ENCODE results near the gene ABLIM3.
A peak's percentile ranks its signal among the peaks of the same experiment; 100 is the strongest.

The ABLIM3 gene

DNA sequence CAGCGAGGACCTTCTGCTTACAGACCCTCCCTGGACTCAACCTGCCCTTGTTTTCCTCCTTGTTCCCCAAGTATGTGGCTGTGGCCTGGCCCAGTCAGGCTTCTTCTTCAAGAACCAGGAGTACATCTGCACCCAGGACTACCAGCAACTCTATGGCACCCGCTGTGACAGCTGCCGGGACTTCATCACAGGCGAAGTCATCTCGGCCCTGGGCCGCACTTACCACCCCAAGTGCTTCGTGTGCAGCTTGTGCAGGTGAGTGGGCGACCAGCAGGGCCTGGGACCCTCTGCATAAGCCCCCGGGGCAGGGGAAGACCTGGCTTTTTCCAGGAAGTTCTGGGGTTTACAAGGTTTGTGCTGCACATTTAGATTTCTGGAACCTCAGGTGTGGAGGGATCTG lies 56.9 kb downstream of the ABLIM3 start:
- CTCF ChIA-PET = interaction anchor here (1.1 kb wide), 1 partner anchor 45 kb away, joined by 3 read pairs; no protein-coding TSS in a partner anchor

DNA sequence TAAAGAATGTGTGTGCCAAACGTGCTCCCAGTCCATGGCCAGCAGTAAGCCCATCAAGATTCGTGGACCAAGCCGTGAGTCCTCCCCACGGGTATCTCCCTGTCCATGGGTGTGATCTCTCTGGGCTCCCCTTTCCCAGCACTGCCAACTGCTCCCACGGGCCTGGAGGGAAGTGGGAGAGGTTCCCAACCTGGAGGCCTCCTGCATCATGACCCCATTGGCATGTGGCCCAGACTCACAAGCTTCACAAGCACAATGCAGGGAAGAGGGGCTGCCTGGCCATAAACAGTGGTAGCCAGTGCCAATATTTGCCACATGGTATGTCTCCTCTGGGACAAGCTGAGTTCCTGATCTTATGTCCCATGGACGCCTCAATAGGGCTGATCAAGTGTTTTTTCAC lies 59.1 kb downstream of the ABLIM3 start:
- no peak for DNase-seq (ENCODE audit: extremely low spot score)
- ChIA-PET POLR2A (no interaction called here), CTCF (no interaction called here)

More for the DNA sequence above, 56.9 kb downstream of the ABLIM3 start:
- no peak for TF ChIP-seq ARNT (IDR thresholded peaks at IDR 0.05)
- TF ChIP-seq ELF4 (IDR thresholded peaks at IDR 0.05) = no peak
- TF ChIP-seq FOXM1 (IDR thresholded peaks at IDR 0.05; ENCODE audit: borderline replicate concordance) = no peak
- no peak for TF ChIP-seq L3MBTL2 (conservative IDR thresholded peaks at IDR 0.05)
- no peak for TF ChIP-seq BHLHE40 (IDR thresholded peaks at IDR 0.05; ENCODE audit: borderline replicate concordance)
- no peak for TF ChIP-seq LEF1 (IDR thresholded peaks at IDR 0.05; ENCODE audit: borderline replicate concordance)
- no peak for TF ChIP-seq FOXA1 (IDR thresholded peaks at IDR 0.05)
- TF ChIP-seq SUZ12 (IDR thresholded peaks at IDR 0.05) = no peak
- TF ChIP-seq FOXK2 (IDR thresholded peaks at IDR 0.05) = no peak
- TF ChIP-seq TARDBP (IDR thresholded peaks at IDR 0.05) = no peak
- no peak for TF ChIP-seq ZNF384 (IDR thresholded peaks at IDR 0.05)
- no peak for TF ChIP-seq HDGF (IDR thresholded peaks at IDR 0.05; ENCODE audit: borderline replicate concordance)
- no peak for TF ChIP-seq NFRKB (IDR thresholded peaks at IDR 0.05)
- no peak for TF ChIP-seq CTBP1 (IDR thresholded peaks at IDR 0.05; ENCODE audit: borderline replicate concordance)
- TF ChIP-seq SP1 (IDR thresholded peaks at IDR 0.05) = no peak
- TF ChIP-seq, protein P1, sequence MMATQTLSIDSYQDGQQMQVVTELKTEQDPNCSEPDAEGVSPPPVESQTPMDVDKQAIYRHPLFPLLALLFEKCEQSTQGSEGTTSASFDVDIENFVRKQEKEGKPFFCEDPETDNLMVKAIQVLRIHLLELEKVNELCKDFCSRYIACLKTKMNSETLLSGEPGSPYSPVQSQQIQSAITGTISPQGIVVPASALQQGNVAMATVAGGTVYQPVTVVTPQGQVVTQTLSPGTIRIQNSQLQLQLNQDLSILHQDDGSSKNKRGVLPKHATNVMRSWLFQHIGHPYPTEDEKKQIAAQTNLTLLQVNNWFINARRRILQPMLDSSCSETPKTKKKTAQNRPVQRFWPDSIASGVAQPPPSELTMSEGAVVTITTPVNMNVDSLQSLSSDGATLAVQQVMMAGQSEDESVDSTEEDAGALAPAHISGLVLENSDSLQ (IDR thresholded peaks at IDR 0.05) = no peak
- POLR2A ChIA-PET = no interaction called here
- DNase-seq (ENCODE audit: extremely low spot score) = no peak

DNA sequence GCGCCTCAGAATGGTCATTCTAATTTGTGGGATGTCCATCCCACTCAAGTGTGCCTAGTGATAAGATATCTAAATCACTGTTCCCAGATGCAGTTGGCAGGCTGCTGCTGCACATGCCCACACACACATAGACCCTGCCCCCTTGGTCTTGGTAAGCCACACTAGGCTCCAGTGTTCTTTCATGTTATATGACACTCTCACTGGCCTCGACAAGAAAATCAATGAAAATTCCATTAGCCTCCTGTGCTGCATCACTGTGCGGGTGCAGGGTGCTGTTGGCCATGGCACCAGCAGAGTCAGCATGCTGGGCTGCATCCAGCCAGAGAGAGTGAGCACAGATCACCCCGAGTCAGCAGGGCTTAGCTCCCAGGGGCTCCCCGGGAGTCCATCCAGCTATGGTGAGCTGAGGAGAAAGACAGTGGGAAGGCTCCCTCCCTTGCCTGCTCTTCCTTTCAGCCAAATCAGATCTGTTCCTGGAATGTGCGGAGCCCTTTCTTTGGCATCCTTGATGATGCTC lies 59.9 kb downstream of the ABLIM3 start:
- POLR2A ChIA-PET = no interaction called here
- DNase-seq (ENCODE audit: extremely low spot score) = no peak
- TF ChIP-seq L3MBTL2 (conservative IDR thresholded peaks at IDR 0.05) (no peak), CTBP1 (IDR thresholded peaks at IDR 0.05; ENCODE audit: borderline replicate concordance) (no peak), HDGF (IDR thresholded peaks at IDR 0.05; ENCODE audit: borderline replicate concordance) (no peak), NFRKB (IDR thresholded peaks at IDR 0.05) (no peak), FOXK2 (IDR thresholded peaks at IDR 0.05) (no peak), FOXA1 (IDR thresholded peaks at IDR 0.05) (no peak), TARDBP (IDR thresholded peaks at IDR 0.05) (no peak), ZNF384 (IDR thresholded peaks at IDR 0.05) (no peak), LEF1 (IDR thresholded peaks at IDR 0.05; ENCODE audit: borderline replicate concordance) (no peak), BHLHE40 (IDR thresholded peaks at IDR 0.05; ENCODE audit: borderline replicate concordance) (no peak), FOXM1 (IDR thresholded peaks at IDR 0.05; ENCODE audit: borderline replicate concordance) (no peak), SP1 (IDR thresholded peaks at IDR 0.05) (no peak), ARNT (IDR thresholded peaks at IDR 0.05) (no peak), ELF4 (IDR thresholded peaks at IDR 0.05) (no peak), SUZ12 (IDR thresholded peaks at IDR 0.05) (no peak)
- TF ChIP-seq, protein P1 (IDR thresholded peaks at IDR 0.05) = no peak
- CTCF ChIA-PET = no interaction called here

More for the DNA sequence above, 59.1 kb downstream of the ABLIM3 start:
- no peak for TF ChIP-seq SUZ12 (IDR thresholded peaks at IDR 0.05)
- TF ChIP-seq, protein P1 (IDR thresholded peaks at IDR 0.05) = no peak
- no peak for TF ChIP-seq ELF4 (IDR thresholded peaks at IDR 0.05)
- no peak for TF ChIP-seq FOXM1 (IDR thresholded peaks at IDR 0.05; ENCODE audit: borderline replicate concordance)
- TF ChIP-seq BHLHE40 (IDR thresholded peaks at IDR 0.05; ENCODE audit: borderline replicate concordance) = no peak
- no peak for TF ChIP-seq ZNF384 (IDR thresholded peaks at IDR 0.05)
- TF ChIP-seq SP1 (IDR thresholded peaks at IDR 0.05) = no peak
- no peak for TF ChIP-seq TARDBP (IDR thresholded peaks at IDR 0.05)
- no peak for TF ChIP-seq FOXK2 (IDR thresholded peaks at IDR 0.05)
- no peak for TF ChIP-seq FOXA1 (IDR thresholded peaks at IDR 0.05)
- no peak for TF ChIP-seq NFRKB (IDR thresholded peaks at IDR 0.05)
- no peak for TF ChIP-seq L3MBTL2 (conservative IDR thresholded peaks at IDR 0.05)
- no peak for TF ChIP-seq CTBP1 (IDR thresholded peaks at IDR 0.05; ENCODE audit: borderline replicate concordance)
- no peak for TF ChIP-seq LEF1 (IDR thresholded peaks at IDR 0.05; ENCODE audit: borderline replicate concordance)
- no peak for TF ChIP-seq HDGF (IDR thresholded peaks at IDR 0.05; ENCODE audit: borderline replicate concordance)
- no peak for TF ChIP-seq ARNT (IDR thresholded peaks at IDR 0.05)

DNA sequence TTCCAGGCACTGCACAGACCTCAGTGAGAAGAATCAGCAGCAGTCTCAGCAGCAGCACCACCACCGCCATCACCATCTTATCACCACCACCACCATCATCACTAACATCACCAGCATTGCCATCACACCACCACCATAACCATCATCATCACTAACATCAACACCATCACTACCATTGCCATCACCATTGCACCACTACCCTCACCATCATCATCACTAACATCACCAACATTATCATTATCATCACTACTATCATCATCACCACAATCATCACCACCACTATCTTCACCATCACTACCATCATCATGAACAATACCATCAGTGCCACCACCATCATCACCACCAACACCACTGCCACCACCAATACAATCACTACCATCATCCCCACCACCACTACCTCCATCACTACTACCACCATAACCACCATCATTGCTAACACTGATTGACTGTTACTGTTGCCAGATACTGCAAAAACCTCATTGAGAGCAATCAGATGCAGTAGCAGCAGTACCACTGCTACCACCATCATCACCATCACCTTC lies 61.7 kb downstream of the ABLIM3 start:
- ChIA-PET CTCF (no interaction called here), POLR2A (no interaction called here)
- DNase-seq (ENCODE audit: extremely low spot score) = no peak
- TF ChIP-seq L3MBTL2 (conservative IDR thresholded peaks at IDR 0.05) (no peak), SUZ12 (IDR thresholded peaks at IDR 0.05) (no peak), ZNF384 (IDR thresholded peaks at IDR 0.05) (no peak), SP1 (IDR thresholded peaks at IDR 0.05) (0 out of 2 replicates have a peak, but pooled peaks have one; percentile 29), ELF4 (IDR thresholded peaks at IDR 0.05) (no peak)

DNA sequence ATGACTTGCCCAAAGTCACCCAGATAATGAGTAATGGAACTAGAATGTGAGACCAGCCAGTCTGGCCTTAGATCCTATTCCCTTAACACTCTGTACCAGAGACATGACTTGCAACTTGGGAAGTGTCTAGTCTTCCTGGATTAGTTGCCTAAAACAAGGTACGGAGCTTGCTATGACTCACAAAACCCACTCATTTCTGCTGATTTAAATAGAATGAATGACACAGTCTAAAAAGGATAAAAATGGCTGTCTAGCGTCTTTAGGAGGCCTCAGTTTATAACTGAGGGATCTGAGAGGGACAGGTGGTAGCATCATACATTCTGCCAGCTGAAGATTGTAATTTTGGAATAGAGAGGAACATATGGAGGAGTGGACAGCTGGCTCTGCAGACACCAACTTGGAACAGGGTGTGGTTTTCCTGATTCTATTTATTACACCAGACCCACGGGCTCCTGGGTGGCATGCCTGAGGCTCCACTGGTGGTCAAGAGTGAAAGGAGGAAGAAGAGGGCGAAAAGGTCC lies 62.7 kb downstream of the ABLIM3 start:
- POLR2A ChIA-PET = no interaction called here
- no peak for TF ChIP-seq ELF4 (IDR thresholded peaks at IDR 0.05)
- no peak for TF ChIP-seq FOXM1 (IDR thresholded peaks at IDR 0.05; ENCODE audit: borderline replicate concordance)
- TF ChIP-seq FOXA1 (IDR thresholded peaks at IDR 0.05) = no peak
- TF ChIP-seq TARDBP (IDR thresholded peaks at IDR 0.05) = no peak
- TF ChIP-seq ZNF384 (IDR thresholded peaks at IDR 0.05) = no peak
- no peak for TF ChIP-seq NFRKB (IDR thresholded peaks at IDR 0.05)
- no peak for TF ChIP-seq BHLHE40 (IDR thresholded peaks at IDR 0.05; ENCODE audit: borderline replicate concordance)
- TF ChIP-seq HDGF (IDR thresholded peaks at IDR 0.05; ENCODE audit: borderline replicate concordance) = no peak
- DNase-seq (ENCODE audit: extremely low spot score) = no peak
- CTCF ChIA-PET = no interaction called here
